ENCODE data around the gene SERGEF.

GRCh38 chr11:17791144-17791543, 221.7 kb downstream of the SERGEF start:
- TF ChIP-seq CTCF (conservative IDR thresholded peaks at IDR 0.05; ENCODE audit: low read depth, low read length) (no peak), POLR2A (IDR thresholded peaks at IDR 0.05; ENCODE audit: low read depth, low read length) (no peak), SMC3 (IDR thresholded peaks at IDR 0.05; ENCODE audit: low read depth, low read length) (no peak), CHD1 (IDR thresholded peaks at IDR 0.05; ENCODE audit: low read depth, low read length) (no peak), RFX5 (IDR thresholded peaks at IDR 0.05; ENCODE audit: low read depth, low read length) (no peak), MAFK (IDR thresholded peaks at IDR 0.05; ENCODE audit: low read depth, low read length) (no peak), MXI1 (IDR thresholded peaks at IDR 0.05; ENCODE audit: borderline replicate concordance, low read depth, low read length) (no peak), ELK1 (IDR thresholded peaks at IDR 0.05; ENCODE audit: borderline replicate concordance, low read depth, low read length) (no peak), RCOR1 (IDR thresholded peaks at IDR 0.05; ENCODE audit: insufficient replicate concordance, low read length) (no peak)

All from IMR-90 (cell line).